ENCODE results near the gene CPE. TPM values are rescaled to one million over a fixed set of nuclear protein-coding genes. Genes with fewer than 3 reads are reported as not detected.

Gene CPE
- total RNA-seq, 3 donors from 2014 or later: 106 to 129 (median 114) TPM

- no peaks in the 10 kb centered on the region for H3K27me3 ChIP-seq
- no peak for DNase-seq (ENCODE audit: low spot score in 2 of 2)
- H3K9me3 ChIP-seq: no peaks in the 10 kb centered on the region
- TF ChIP-seq POLR2A (IDR thresholded peaks at IDR 0.05): no peak
- TF ChIP-seq, protein P1, sequence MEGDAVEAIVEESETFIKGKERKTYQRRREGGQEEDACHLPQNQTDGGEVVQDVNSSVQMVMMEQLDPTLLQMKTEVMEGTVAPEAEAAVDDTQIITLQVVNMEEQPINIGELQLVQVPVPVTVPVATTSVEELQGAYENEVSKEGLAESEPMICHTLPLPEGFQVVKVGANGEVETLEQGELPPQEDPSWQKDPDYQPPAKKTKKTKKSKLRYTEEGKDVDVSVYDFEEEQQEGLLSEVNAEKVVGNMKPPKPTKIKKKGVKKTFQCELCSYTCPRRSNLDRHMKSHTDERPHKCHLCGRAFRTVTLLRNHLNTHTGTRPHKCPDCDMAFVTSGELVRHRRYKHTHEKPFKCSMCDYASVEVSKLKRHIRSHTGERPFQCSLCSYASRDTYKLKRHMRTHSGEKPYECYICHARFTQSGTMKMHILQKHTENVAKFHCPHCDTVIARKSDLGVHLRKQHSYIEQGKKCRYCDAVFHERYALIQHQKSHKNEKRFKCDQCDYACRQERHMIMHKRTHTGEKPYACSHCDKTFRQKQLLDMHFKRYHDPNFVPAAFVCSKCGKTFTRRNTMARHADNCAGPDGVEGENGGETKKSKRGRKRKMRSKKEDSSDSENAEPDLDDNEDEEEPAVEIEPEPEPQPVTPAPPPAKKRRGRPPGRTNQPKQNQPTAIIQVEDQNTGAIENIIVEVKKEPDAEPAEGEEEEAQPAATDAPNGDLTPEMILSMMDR (IDR thresholded peaks at IDR 0.05): no peak
- TF ChIP-seq POLR2AphosphoS5 (IDR thresholded peaks at IDR 0.05): no peak
- H3K27ac ChIP-seq: no peak overlapping the region
- intact Hi-C loops (cut with DNase I; ENCODE audit: low total_unique reads): no loop called here
- H3K4me1 ChIP-seq: no peaks in the 10 kb centered on the region
- H3K36me3 ChIP-seq: no peaks in the 10 kb centered on the region
- H3K4me3 ChIP-seq: no peak overlapping the region
Observed at GRCh38 chr4:165506849-165507248, 128.0 kb downstream of the CPE start.

DNA sequence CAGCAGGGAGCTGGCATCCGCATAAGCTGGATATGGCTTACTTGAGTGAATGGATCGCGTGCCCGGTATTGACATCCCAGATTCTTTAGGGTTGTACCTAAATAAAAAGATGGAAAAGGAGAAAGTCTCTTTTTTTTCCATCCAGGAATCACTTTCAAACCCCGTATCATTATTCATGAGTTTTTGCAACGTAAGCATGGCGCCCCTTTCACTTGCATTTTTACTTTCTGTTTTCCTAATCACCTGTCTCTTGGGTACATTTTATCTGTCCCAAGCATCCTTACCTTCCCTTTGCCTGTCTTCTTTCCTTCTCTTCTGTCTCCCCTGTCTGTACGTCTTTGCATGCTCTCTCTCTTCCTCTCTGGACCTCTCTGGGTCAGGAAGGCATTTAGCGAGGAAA lies 128.6 kb downstream of the CPE start:
- Histone ChIP-seq H3K4me1 (no peaks in the 10 kb centered on the region), H3K9me3 (no peaks in the 10 kb centered on the region), H3K27ac (no peak overlapping the region), H3K36me3 (no peaks in the 10 kb centered on the region), H3K27me3 (no peaks in the 10 kb centered on the region), H3K4me3 (no peak overlapping the region)
- TF ChIP-seq POLR2A (IDR thresholded peaks at IDR 0.05) (no peak), POLR2AphosphoS5 (IDR thresholded peaks at IDR 0.05) (no peak)
- intact Hi-C loops (cut with DNase I; ENCODE audit: low total_unique reads): no loop called here
- no peak for DNase-seq (ENCODE audit: low spot score in 2 of 2)

DNA sequence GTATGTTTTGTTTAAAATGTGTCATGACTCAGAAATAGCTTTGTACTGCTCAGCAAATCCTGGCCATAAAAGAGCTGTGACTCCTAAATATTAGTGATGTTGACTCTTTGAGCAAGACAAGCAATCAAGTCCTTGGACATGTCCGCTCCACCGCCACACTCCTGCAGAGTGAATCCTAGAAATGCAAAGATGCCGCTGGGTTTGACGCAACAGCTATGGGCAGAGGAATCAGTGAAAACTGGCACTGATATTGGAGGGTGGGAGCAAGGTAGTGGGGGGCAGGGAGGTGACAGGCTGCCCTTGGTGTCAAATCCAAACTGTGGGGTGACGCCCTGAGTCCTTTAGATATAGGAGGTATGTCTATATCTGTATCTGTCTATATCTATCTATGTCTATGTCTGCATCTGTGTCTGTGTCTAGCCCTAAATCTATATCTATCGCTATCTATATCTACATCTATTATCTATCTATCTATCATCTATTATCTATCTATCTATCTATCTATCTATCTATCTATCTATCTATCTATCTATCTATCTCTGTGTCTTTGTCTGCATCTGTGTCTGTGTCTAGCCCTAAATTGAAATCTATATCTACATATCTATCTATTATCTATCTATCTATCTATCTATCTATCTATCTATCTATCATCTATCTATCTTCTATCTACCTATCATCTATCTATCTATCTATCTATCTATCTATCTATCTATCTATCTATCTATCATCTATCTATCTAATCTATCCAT lies 129.7 kb downstream of the CPE start:
- Histone ChIP-seq H3K4me1 (no peaks in the 10 kb centered on the region), H3K27me3 (no peaks in the 10 kb centered on the region), H3K36me3 (no peaks in the 10 kb centered on the region), H3K9me3 (no peaks in the 10 kb centered on the region), H3K4me3 (no peak overlapping the region), H3K27ac (no peak overlapping the region)
- intact Hi-C loops (cut with DNase I; ENCODE audit: low total_unique reads): no loop called here
- TF ChIP-seq POLR2AphosphoS5 (IDR thresholded peaks at IDR 0.05) (no peak), POLR2A (IDR thresholded peaks at IDR 0.05) (no peak)
- TF ChIP-seq, protein P1 (IDR thresholded peaks at IDR 0.05): no peak
- no peak for DNase-seq (ENCODE audit: low spot score in 2 of 2)

DNA sequence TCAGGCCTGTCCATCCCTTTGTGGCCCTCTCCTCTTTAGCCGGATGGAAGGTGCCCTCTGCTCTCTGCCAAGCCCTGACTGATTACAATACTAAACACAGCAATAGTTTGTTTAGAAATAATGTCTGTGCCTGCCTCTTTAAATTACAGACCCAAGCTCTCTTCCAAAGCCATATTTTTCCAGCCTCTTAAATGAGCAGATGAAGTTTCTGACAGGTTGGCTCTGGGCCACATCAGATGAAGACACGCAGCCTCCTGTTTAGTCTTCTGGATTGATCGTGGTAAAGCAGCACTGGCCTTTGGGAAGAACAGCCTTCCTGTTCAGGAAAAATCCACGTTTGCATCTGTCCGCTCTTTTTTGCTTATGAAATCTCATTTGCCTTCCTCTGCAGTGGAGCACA lies 133.6 kb downstream of the CPE start:
- no peaks in the 10 kb centered on the region for H3K36me3 ChIP-seq
- no peak overlapping the region for H3K27ac ChIP-seq
- TF ChIP-seq, protein P1 (IDR thresholded peaks at IDR 0.05): no peak
- TF ChIP-seq POLR2AphosphoS5 (IDR thresholded peaks at IDR 0.05) (no peak), POLR2A (IDR thresholded peaks at IDR 0.05) (no peak)
- intact Hi-C loops (cut with DNase I; ENCODE audit: low total_unique reads): no loop called here
- H3K27me3 ChIP-seq: no peaks in the 10 kb centered on the region
- H3K4me3 ChIP-seq: no peak overlapping the region
- H3K4me1 ChIP-seq: no peaks in the 10 kb centered on the region
- DNase-seq (ENCODE audit: low spot score in 2 of 2): no peak
- no peaks in the 10 kb centered on the region for H3K9me3 ChIP-seq

DNA sequence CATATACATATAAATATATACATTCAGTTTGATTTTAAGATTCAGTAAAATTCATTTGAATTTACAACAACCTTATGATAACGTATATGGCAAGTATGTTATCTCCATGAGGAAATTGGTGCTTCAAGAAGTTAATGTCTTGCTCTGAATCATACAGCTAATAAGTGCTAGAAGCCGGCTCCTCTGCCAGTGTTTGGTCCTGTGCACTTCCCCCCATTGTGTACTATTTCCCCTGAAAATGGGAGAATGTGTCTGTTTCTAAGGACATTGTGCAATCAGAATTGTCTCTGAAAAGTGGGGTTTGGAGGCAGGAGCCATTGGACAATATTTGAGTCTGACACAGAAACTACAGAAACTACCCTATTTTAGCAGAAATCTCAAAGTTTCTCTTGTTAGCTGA lies 135.9 kb downstream of the CPE start:
- no peaks in the 10 kb centered on the region for H3K4me1 ChIP-seq
- no peaks in the 10 kb centered on the region for H3K27me3 ChIP-seq
- H3K36me3 ChIP-seq: no peaks in the 10 kb centered on the region
- no peak overlapping the region for H3K27ac ChIP-seq
- intact Hi-C loops (cut with DNase I; ENCODE audit: low total_unique reads): no loop called here
- H3K4me3 ChIP-seq: no peak overlapping the region
- no peak for DNase-seq (ENCODE audit: low spot score in 2 of 2)
- no peaks in the 10 kb centered on the region for H3K9me3 ChIP-seq
- no peak for TF ChIP-seq POLR2A (IDR thresholded peaks at IDR 0.05)
- no peak for TF ChIP-seq POLR2AphosphoS5 (IDR thresholded peaks at IDR 0.05)
- TF ChIP-seq, protein P1 (IDR thresholded peaks at IDR 0.05): no peak
